GM12874 (cell line): ENCODE measurements around the gene PACS1.

Source experiments
- CTCF ChIP-seq: IDR thresholded peaks from 2 replicates; pipeline ENCODE4 v1.5.1; 2011; ENCODE audit warnings: low read depth, mild to moderate bottlenecking, control low read depth, low read length, moderate library complexity; ENCODE audit not compliant: insufficient read depth

PACS1 gene

GRCh38 chr11:66064571-66064970 is 5.5 kb upstream of the PACS1 start:
- no peak for TF ChIP-seq CTCF

GRCh38 chr11:66066751-66067150 is 3.3 kb upstream of the PACS1 start:
- no peak for TF ChIP-seq CTCF

GRCh38 chr11:66067640-66068039 is 2.4 kb upstream of the PACS1 start:
- no peak for TF ChIP-seq CTCF

GRCh38 chr11:66068154-66068821 is 1.8 kb upstream of the PACS1 start:
- peak; percentile 90 for TF ChIP-seq CTCF

- TF ChIP-seq CTCF = peak; percentile 19; the same call in 1 of the 2 replicates
Measured at GRCh38 chr11:66068923-66069714, 953 bp upstream of the PACS1 start.

GRCh38 chr11:66070604-66071380 is 720 bp downstream of the PACS1 start:
- no peak for TF ChIP-seq CTCF

GRCh38 chr11:66071381-66071801 is 1.3 kb downstream of the PACS1 start:
- no peak for TF ChIP-seq CTCF
